ENCODE results near the gene KCNQ1.

- TF ChIP-seq EP300 (IDR thresholded peaks at IDR 0.05) = no peak
- TF ChIP-seq CTCF (IDR thresholded peaks at IDR 0.05) = no peak
- TF ChIP-seq POLR2A (IDR thresholded peaks at IDR 0.05) = no peak
Observed at GRCh38 chr11:2762451-2762850, 317.6 kb downstream of the KCNQ1 start.
